GM12878 (cell line): ENCODE data around the gene ARSJ. TPM values are rescaled to one million over a fixed set of nuclear protein-coding genes. Genes with fewer than 3 reads are reported as not detected.

Source experiments
- ATAC-seq: fragments of 200-7000 bp; cut with Tn5 transposase; 3 replicates; pipeline ENCODE4 v1.9.1; 2020; ENCODE audit warnings: mild to moderate bottlenecking, moderate library complexity
- BruUV-seq: library from RNA; stranded (reverse); fragments of 400-500 nt; replicated peaks from 2 replicates; lab custom pipeline; 2021; lab: Mats Ljungman, UMichigan
- CTCF ChIA-PET: fragments of 300-600 bp; sonication (Branson Sonifier 250); formaldehyde crosslinking; extraction: SDS; loops from one replicate; lab custom pipeline; 2021; ENCODE audit warnings: inconsistent platforms; lab: Yijun Ruan, JAX
- POLR2A ChIA-PET: fragments of 350-600 bp; formaldehyde crosslinking; extraction: SDS; loops from one replicate; lab custom pipeline; 2021; ENCODE audit warnings: inconsistent platforms; lab: Charles Lee
- RAD21 ChIA-PET: fragments of 300-600 bp; sonication (Branson Sonifier 250); formaldehyde crosslinking; loops from one replicate; lab custom pipeline; 2023; ENCODE audit warnings: antibody characterized with exemption; ENCODE audit not compliant: unreplicated experiment; lab: Charles Lee
- SMC1A ChIA-PET: fragments of 300-600 bp; sonication (Branson Sonifier 250); formaldehyde crosslinking; loops from one replicate; lab custom pipeline; 2023; ENCODE audit not compliant: unreplicated experiment, uncharacterized antibody; lab: Charles Lee
- DNase-seq: peaks from one replicate; pipeline ENCODE4 v3.0.0-alpha.2; 2011; ENCODE audit warnings: low read depth, low spot score
- FAIRE-seq: peaks from 3 replicates; lab custom pipeline; 2011; peaks lifted over from hg19 to GRCh38; lab: Jason Lieb, UNC
- H2AFZ ChIP-seq: 2 replicates; pipeline ENCODE4 v1.6.0; 2011; ENCODE audit warnings: low read depth, low read length, control low read depth; ENCODE audit not compliant: control insufficient read depth
- H3K27ac ChIP-seq: 2 replicates; pipeline ENCODE4 v1.5.1; 2011; ENCODE audit warnings: control low read depth; ENCODE audit not compliant: control insufficient read depth, insufficient read depth
- H3K27me3 ChIP-seq, 2 experiments: replicated peaks in 1 of 2; 2 replicates each; pipeline versions ENCODE4 v1.6.0 to v1.6.1; 2011; ENCODE audit warnings: low read length in 1 of 2; ENCODE audit not compliant: control insufficient read depth in 2 of 2, insufficient read depth in 2 of 2
- H3K36me3 ChIP-seq, 2 experiments: 2 replicates each; pipeline ENCODE4 v1.5.1; 2011; ENCODE audit warnings: low read length in 1 of 2; ENCODE audit not compliant: control insufficient read depth in 2 of 2, insufficient read depth in 2 of 2
- H3K4me1 ChIP-seq: 2 replicates; pipeline ENCODE4 v1.6.1; 2011; ENCODE audit warnings: mild to moderate bottlenecking, low read length, moderate library complexity, mixed read lengths; ENCODE audit not compliant: control insufficient read depth, insufficient read depth
- H3K4me2 ChIP-seq: 2 replicates; pipeline ENCODE4 v1.6.0; 2011; ENCODE audit warnings: control low read depth; ENCODE audit not compliant: control insufficient read depth, insufficient read depth
- H3K4me3 ChIP-seq: fragments of 200-600 bp; sonication (generic); 2 replicates; pipeline ENCODE4 v1.5.1; 2016
- H3K79me2 ChIP-seq: 2 replicates; pipeline ENCODE4 v1.6.0; 2011; ENCODE audit warnings: low read length; ENCODE audit not compliant: control insufficient read depth, insufficient read depth
- H3K9ac ChIP-seq: 2 replicates; pipeline ENCODE4 v1.8.0; 2011; ENCODE audit warnings: low read length, control low read depth, mixed read lengths; ENCODE audit not compliant: control insufficient read depth, insufficient read depth
- H3K9me3 ChIP-seq: replicated peaks from 3 replicates; pipeline ENCODE4 v1.5.1; 2011; ENCODE audit warnings: mild to moderate bottlenecking, low read length; ENCODE audit not compliant: control insufficient read depth, insufficient read depth
- H4K20me1 ChIP-seq: 2 replicates; pipeline ENCODE4 v1.6.0; 2011; ENCODE audit not compliant: control insufficient read depth, insufficient read depth
- CREB1 ChIP-seq: IDR thresholded peaks from 2 replicates; pipeline ENCODE4 v1.6.1; 2012; ENCODE audit warnings: low read depth, mild to moderate bottlenecking, inconsistent platforms
- CTCF ChIP-seq, 3 experiments: IDR thresholded peaks in 2 of 3; conservative IDR thresholded peaks in 1 of 3; 2 replicates each; pipeline ENCODE4 v1.5.1; 2011; ENCODE audit warnings: low read depth in 3 of 3, low read length in 3 of 3, mild to moderate bottlenecking in 3 of 3, control low read depth in 2 of 3, moderate library complexity in 2 of 3, inconsistent platforms in 1 of 3, mixed read lengths in 1 of 3; ENCODE audit not compliant: control insufficient read depth in 2 of 3, insufficient read depth in 1 of 3; ENCODE audit errors: extremely low read depth in 1 of 3
- ETV6 ChIP-seq, 2 experiments: fragments of 450-650 bp in 1 of 2; IDR thresholded peaks in 1 of 2; conservative IDR thresholded peaks in 1 of 2; 2 replicates each; pipeline ENCODE4 v1.6.1; 2014; ENCODE audit warnings: antibody characterized with exemption in 1 of 2, borderline replicate concordance in 1 of 2, low read depth in 1 of 2, mild to moderate bottlenecking in 1 of 2, moderate library complexity in 1 of 2
- KAT2A ChIP-seq: conservative IDR thresholded peaks from 2 replicates; pipeline ENCODE4 v1.6.1; 2011; ENCODE audit warnings: low read depth, low read length; ENCODE audit not compliant: control insufficient read depth
- MAX ChIP-seq: IDR thresholded peaks from 2 replicates; pipeline ENCODE4 v1.6.1; 2012; ENCODE audit warnings: low read depth, low read length, improper control_type of control experiment
- USF1 ChIP-seq: IDR thresholded peaks from 2 replicates; pipeline ENCODE4 v1.6.1; 2011; ENCODE audit warnings: borderline replicate concordance, low read depth, mild to moderate bottlenecking, moderate library complexity, mixed read lengths, low read length; ENCODE audit not compliant: insufficient read depth; ENCODE audit errors: extremely low read length
- ZBTB11 ChIP-seq: fragments of 450-650 bp; formaldehyde crosslinking; IDR thresholded peaks from 2 replicates; pipeline ENCODE4 v1.5.0; 2022; ENCODE audit warnings: mild to moderate bottlenecking, missing genetic modification characterization
- WGBS: methylation state at CpG from one replicate; pipeline ENCODE4 v1.1.6; 2016; ENCODE audit warnings: low lambda C conversion rate; ENCODE audit not compliant: insufficient replicate concordance, insufficient coverage; ENCODE audit errors: missing lambda C conversion rate; 5-methylcytosine and 5-hydroxymethylcytosine counted together
- in situ Hi-C: fragments of 300-500 bp; cut with MboI; formaldehyde crosslinking; loops from 9 replicates; pipeline ENCODE4 v1.14.3; 2018; ENCODE audit warnings: mixed read lengths
- intact Hi-C: fragments of 100-400 bp; cut with micrococcal nuclease; formaldehyde crosslinking; loops from one replicate; pipeline ENCODE4 v1.14.2; 2022; ENCODE audit not compliant: unreplicated experiment
- polyA plus RNA-seq, 11 experiments: library from polyadenylated mRNA; depleted of rRNA in 4 of 11; unstranded in 6 of 11; stranded (reverse) in 5 of 11; fragments of >200 nt; fragmentation: Nextera tagmentation in 4 of 11; fragmentation: Illumina TruSeq in 1 of 11; extraction: Ambion mirVana in 4 of 11; extraction: Trizol in 1 of 11; gene quantifications; 1 replicate in 1 of 11; 2 replicates in 10 of 11; pipeline versions ENCODE4 v1.2.1 to v1.2.3, GENCODE V29; 2011 to 2016; ENCODE audit warnings: inconsistent platforms in 2 of 11, missing spikeins in 2 of 11, low read depth in 1 of 11
- total RNA-seq, 4 experiments: library from RNA; depleted of rRNA in 3 of 4; stranded (reverse); fragments of >200 nt in 3 of 4; fragmentation: Illumina TruSeq in 1 of 4; extraction: Trizol in 1 of 4; gene quantifications; 2 replicates each; pipeline versions ENCODE4 v1.2.1 to v1.2.3, GENCODE V29; 2013 to 2021

Gene ARSJ
- total and polyA plus RNA-seq, 10 of the 15 experiments (the other 5 are each of a cell fraction or from before 2014, with no cell fraction given), result under 0.01 to 0.19 (median 0.04) TPM; not detected in 5

- TF ChIP-seq ZBTB11 (CRISPR knock-in tag) (no peak), MAX (no peak)
Observed at GRCh38 chr4:113945906-113946305, 33.5 kb downstream of the ARSJ start (continued).

GRCh38 chr4:113943863-113944262 lies 35.6 kb downstream of the ARSJ start:
- Histone ChIP-seq H3K9me3 (peaks cover 1% of the 10 kb centered on the region; the same call in 2 of the 3 replicates), H3K36me3 (no peaks in the 10 kb centered on the region), H3K4me2 (no peak overlapping the region), H3K27me3 (no peaks in the 10 kb centered on the region), H3K4me1 (no peaks in the 10 kb centered on the region), H2AFZ (no peak overlapping the region), H3K27ac (no peak overlapping the region), H4K20me1 (no peaks in the 10 kb centered on the region)
- intact Hi-C loops (no loop called here), in situ Hi-C loops (no loop called here)
- no TSS peak for BruUV-seq
- ChIA-PET SMC1A (interaction anchor here (0.9 to 1.8 kb wide), 8 partner anchors 8 to 94 kb away, joined by 3 to 12 read pairs (median 4); no protein-coding TSS in a partner anchor), POLR2A (no interaction called here), CTCF (interaction anchor here (1.1 to 2.3 kb wide), 4 partner anchors 12 to 161 kb away, joined by 3 to 6 read pairs (median 3); no protein-coding TSS in a partner anchor), RAD21 (interaction anchor here (1.5 kb wide), 1 partner anchor 549 kb away, joined by 4 read pairs; no protein-coding TSS in a partner anchor)
- DNase-seq (no peak), FAIRE-seq (no peak)
- 0% methylated on average over 3 of the region's 3 CpGs for WGBS
- TF ChIP-seq ETV6 (conservative IDR thresholded peaks at IDR 0.05 in 1 of 2, IDR thresholded peaks at IDR 0.05 in 1 of 2; ENCODE audit: borderline replicate concordance in 1 of 2, low read depth in 1 of 2), result no peak
- no peak for TF ChIP-seq USF1
- TF ChIP-seq KAT2A, result no peak
- TF ChIP-seq CTCF (IDR thresholded peaks at IDR 0.05 in 2 of 3, conservative IDR thresholded peaks at IDR 0.05 in 1 of 3; ENCODE audit: control insufficient read depth in 2 of 3, extremely low read depth in 1 of 3, insufficient read depth in 1 of 3, low read depth in 3 of 3, low read length in 3 of 3), result no peak
- no peak for TF ChIP-seq CREB1
- TF ChIP-seq, all 136 proteins: peak for 0
- Histone ChIP-seq H3K9ac (no peak overlapping the region), H3K4me3 (no peak overlapping the region), H3K79me2 (no peaks in the 10 kb centered on the region)
- no peak for ATAC-seq
